ENCODE measurements around the gene AMOT. TPM values are rescaled to one million over a fixed set of nuclear protein-coding genes. Genes with fewer than 3 reads are reported as not detected.

AMOT gene
- total RNA-seq, 2 experiments from 2014 or later, result 0.95 to 6.8 TPM

DNA sequence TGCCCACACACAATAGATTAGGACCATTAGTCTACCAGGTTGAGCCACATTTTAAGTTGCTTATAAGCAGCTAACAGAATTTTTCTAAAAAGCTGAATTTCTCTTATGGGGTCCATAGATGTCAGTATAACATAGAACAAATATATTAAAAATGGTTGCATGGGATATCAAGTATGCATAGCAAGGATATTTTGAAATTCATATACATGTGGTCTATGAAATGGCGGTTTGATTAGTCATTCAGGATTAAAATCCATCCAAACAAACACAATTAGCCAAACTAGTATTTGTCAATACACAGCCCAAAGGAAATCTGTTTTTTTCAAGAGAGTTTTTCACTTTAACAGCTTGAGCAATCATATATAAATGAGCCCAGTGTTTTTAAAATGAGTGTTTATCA is 33.5 kb upstream of the AMOT start:
- TF ChIP-seq EZH2phosphoT487 (IDR thresholded peaks at IDR 0.05; ENCODE audit: borderline replicate concordance, low read depth, low read length), result no peak
- TF ChIP-seq CTCF (conservative IDR thresholded peaks at IDR 0.05; ENCODE audit: low read length), result peak; percentile 56
- peak overlapping the region; percentile 1; the same call in 1 of the 2 replicates for H3K4me2 ChIP-seq (ENCODE audit: low read length)
- DNase-seq (ENCODE audit: low spot score), result no peak

GRCh38 chrX:112868586-112868985 is 28.0 kb upstream of the AMOT start:
- no peaks in the 10 kb centered on the region for H3K9me2 ChIP-seq (ENCODE audit: insufficient read depth, low read length)
- H3K4me1 ChIP-seq (ENCODE audit: insufficient read depth, low read length, poor library complexity, severe bottlenecking), result no peaks in the 10 kb centered on the region
- no peak for DNase-seq (ENCODE audit: low spot score)
- TF ChIP-seq CTCF (conservative IDR thresholded peaks at IDR 0.05; ENCODE audit: low read length) (no peak), EZH2phosphoT487 (IDR thresholded peaks at IDR 0.05; ENCODE audit: borderline replicate concordance, low read depth, low read length) (no peak)
- H3K27ac ChIP-seq (ENCODE audit: low read depth, low read length, poor library complexity, severe bottlenecking), result no peak overlapping the region
- intact Hi-C loops (cut with micrococcal nuclease; ENCODE audit: unreplicated experiment), result no loop called here
- CTCF ChIA-PET (ENCODE audit: unreplicated experiment), result no interaction called here
- H3K4me3 ChIP-seq (ENCODE audit: low read depth, low read length, poor library complexity, severe bottlenecking), result no peak overlapping the region
- H3K9me3 ChIP-seq (ENCODE audit: low read length), result no peaks in the 10 kb centered on the region
- H3K79me2 ChIP-seq (ENCODE audit: insufficient read depth, low read depth, low read length), result no peaks in the 10 kb centered on the region
- H2AFZ ChIP-seq (ENCODE audit: low read length), result no peak overlapping the region
- no peaks in the 10 kb centered on the region for H3K36me3 ChIP-seq (ENCODE audit: insufficient read depth, low read length)
- no TSS peak for BruUV-seq (replicated peaks)
- H4K20me1 ChIP-seq (ENCODE audit: insufficient read depth, low read length), result no peaks in the 10 kb centered on the region
- H3K4me2 ChIP-seq (ENCODE audit: low read length), result no peak overlapping the region
- POLR2A ChIA-PET, result no interaction called here

More for the DNA sequence above, 33.5 kb upstream of the AMOT start:
- H3K4me3 ChIP-seq (ENCODE audit: low read depth, low read length, poor library complexity, severe bottlenecking), result no peak overlapping the region
- BruUV-seq (replicated peaks), result no TSS peak
- H3K9me2 ChIP-seq (ENCODE audit: insufficient read depth, low read length), result no peaks in the 10 kb centered on the region
- intact Hi-C loops (cut with micrococcal nuclease; ENCODE audit: unreplicated experiment), result no loop called here
- H3K9me3 ChIP-seq (ENCODE audit: low read length), result no peaks in the 10 kb centered on the region
- no peaks in the 10 kb centered on the region for H3K36me3 ChIP-seq (ENCODE audit: insufficient read depth, low read length)
- no peaks in the 10 kb centered on the region for H4K20me1 ChIP-seq (ENCODE audit: insufficient read depth, low read length)
- ChIA-PET POLR2A (no interaction called here), CTCF (ENCODE audit: unreplicated experiment) (no interaction called here)
- 0 out of 2 replicates have a peak overlapping the region, but pooled peaks have one; percentile 19 for H2AFZ ChIP-seq (ENCODE audit: low read length)
- no peak overlapping the region for H3K27ac ChIP-seq (ENCODE audit: low read depth, low read length, poor library complexity, severe bottlenecking)
- H3K79me2 ChIP-seq (ENCODE audit: insufficient read depth, low read depth, low read length), result no peaks in the 10 kb centered on the region
- no peaks in the 10 kb centered on the region for H3K4me1 ChIP-seq (ENCODE audit: insufficient read depth, low read length, poor library complexity, severe bottlenecking)

DNA sequence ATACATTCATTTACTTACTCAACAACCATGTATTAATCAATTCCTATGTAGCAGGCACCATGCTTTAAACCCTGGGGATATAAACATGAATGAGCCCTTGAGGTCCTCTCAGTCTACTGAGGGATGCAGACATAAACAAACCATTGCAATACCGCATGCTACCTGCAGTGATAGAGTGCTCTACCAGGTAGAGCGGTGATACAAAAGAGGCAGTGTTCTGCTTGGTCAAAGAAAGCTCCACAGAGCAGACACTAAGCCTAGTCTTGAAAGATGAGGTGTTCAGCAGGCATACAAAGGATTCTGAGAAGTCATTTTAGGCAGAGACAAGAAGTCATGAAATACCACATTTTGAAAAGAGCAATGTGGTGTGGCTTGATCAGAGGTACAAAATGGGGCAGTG is 26.9 kb upstream of the AMOT start:
- Histone ChIP-seq H3K27ac (ENCODE audit: low read depth, low read length, poor library complexity, severe bottlenecking) (no peak overlapping the region), H3K9me2 (ENCODE audit: insufficient read depth, low read length) (no peaks in the 10 kb centered on the region), H3K36me3 (ENCODE audit: insufficient read depth, low read length) (no peaks in the 10 kb centered on the region), H4K20me1 (ENCODE audit: insufficient read depth, low read length) (no peaks in the 10 kb centered on the region), H3K9me3 (ENCODE audit: low read length) (no peaks in the 10 kb centered on the region), H3K4me2 (ENCODE audit: low read length) (no peak overlapping the region), H3K79me2 (ENCODE audit: insufficient read depth, low read depth, low read length) (no peaks in the 10 kb centered on the region), H3K4me3 (ENCODE audit: low read depth, low read length, poor library complexity, severe bottlenecking) (no peak overlapping the region), H3K4me1 (ENCODE audit: insufficient read depth, low read length, poor library complexity, severe bottlenecking) (no peaks in the 10 kb centered on the region), H2AFZ (ENCODE audit: low read length) (no peak overlapping the region)
- no TSS peak for BruUV-seq (replicated peaks)
- intact Hi-C loops (cut with micrococcal nuclease; ENCODE audit: unreplicated experiment), result no loop called here
- CTCF ChIA-PET (ENCODE audit: unreplicated experiment), result no interaction called here
- DNase-seq (ENCODE audit: low spot score), result peak; percentile 3
- POLR2A ChIA-PET, result no interaction called here
- TF ChIP-seq CTCF (conservative IDR thresholded peaks at IDR 0.05; ENCODE audit: low read length) (peak; percentile 20; the same call in 1 of the 2 replicates), EZH2phosphoT487 (IDR thresholded peaks at IDR 0.05; ENCODE audit: borderline replicate concordance, low read depth, low read length) (no peak)

All from OCI-LY7 (cell line).